Fibroblast of lung (primary cell): ENCODE measurements around the gene AATK. TPM values are rescaled to one million over a fixed set of nuclear protein-coding genes. Genes with fewer than 3 reads are reported as not detected.

Experiments used
- DNase-seq, 2 donors: peaks; one replicate each; pipeline versions ENCODE4 v3.0.0 to v3.0.0-alpha.2; 2010; ENCODE audit warnings: low read depth in 2 of 2
- H2AFZ ChIP-seq: 2 replicates; pipeline ENCODE4 v1.5.1; 2012; ENCODE audit warnings: low read length, control low read depth, inconsistent platforms
- H3K27ac ChIP-seq: 2 replicates; pipeline ENCODE4 v1.5.1; 2011; ENCODE audit warnings: low read length, control low read depth; ENCODE audit not compliant: insufficient read depth
- H3K27me3 ChIP-seq: 2 replicates; pipeline ENCODE4 v1.5.1; 2011; ENCODE audit warnings: mild to moderate bottlenecking, low read length; ENCODE audit not compliant: control insufficient read depth, insufficient read depth
- H3K36me3 ChIP-seq: 2 replicates; pipeline ENCODE4 v1.5.1; 2011; ENCODE audit warnings: low read length; ENCODE audit not compliant: control insufficient read depth, insufficient read depth
- H3K4me1 ChIP-seq: 2 replicates; pipeline ENCODE4 v1.5.1; 2011; ENCODE audit warnings: low read length; ENCODE audit not compliant: control insufficient read depth, insufficient read depth; ENCODE audit errors: extremely low read depth
- H3K4me2 ChIP-seq: 2 replicates; pipeline ENCODE4 v1.5.1; 2011; ENCODE audit warnings: low read length, control low read depth; ENCODE audit not compliant: insufficient read depth; ENCODE audit errors: extremely low read depth
- H3K4me3 ChIP-seq, 4 experiments: fragments of 200-600 bp in 1 of 4; sonication (generic) in 1 of 4; replicated peaks in 1 of 4; 2 replicates each; pipeline ENCODE4 v1.5.1; 2011 to 2016; ENCODE audit warnings: low read length in 4 of 4, low read depth in 3 of 4, mild to moderate bottlenecking in 3 of 4, control low read depth in 2 of 4, inconsistent platforms in 1 of 4, mixed read lengths in 1 of 4; ENCODE audit not compliant: insufficient read depth in 1 of 4; ENCODE audit errors: control extremely low read depth in 1 of 4
- H3K79me2 ChIP-seq: 2 replicates; pipeline ENCODE4 v1.5.1; 2012; ENCODE audit warnings: mild to moderate bottlenecking, low read length, inconsistent platforms; ENCODE audit not compliant: control insufficient read depth, insufficient read depth
- H3K9ac ChIP-seq: 2 replicates; pipeline ENCODE4 v1.5.1; 2011; ENCODE audit warnings: mild to moderate bottlenecking, low read length, control low read depth; ENCODE audit not compliant: insufficient read depth
- H3K9me3 ChIP-seq: 2 replicates; pipeline ENCODE4 v1.5.1; 2012; ENCODE audit warnings: low read depth, low read length; ENCODE audit not compliant: control insufficient read depth, insufficient read depth
- H4K20me1 ChIP-seq: 2 replicates; pipeline ENCODE4 v1.5.1; 2011; ENCODE audit warnings: low read length; ENCODE audit not compliant: control insufficient read depth, insufficient read depth; ENCODE audit errors: extremely low read depth
- EZH2 ChIP-seq: IDR thresholded peaks from 2 replicates; pipeline ENCODE4 v1.5.1; 2012; ENCODE audit warnings: low read length, control low read depth, mild to moderate bottlenecking; ENCODE audit errors: missing control alignments
- polyA plus RNA-seq, 2 donors: library from polyadenylated mRNA; depleted of rRNA in 1 of 2; stranded (reverse) in 1 of 2; unstranded in 1 of 2; fragments of >200 nt; gene quantifications; 2 replicates each; pipeline ENCODE4 v1.2.1, GENCODE V29; 2011 to 2012; ENCODE audit warnings: missing spikeins in 1 of 2
- total RNA-seq: library from RNA; depleted of rRNA; stranded (reverse); fragments of >200 nt; gene quantifications from 2 replicates; pipeline ENCODE4 v1.2.1, GENCODE V29; 2014
- TF ChIP-seq, protein P1 (sequence below), 2 donors: IDR thresholded peaks in 1 of 2; conservative IDR thresholded peaks in 1 of 2; 1 replicate in 1 of 2; 2 replicates in 1 of 2; pipeline ENCODE4 v1.5.1; 2011 to 2012; ENCODE audit warnings: low read length in 2 of 2, control low read depth in 1 of 2, inconsistent platforms in 1 of 2, low read depth in 1 of 2, mild to moderate bottlenecking in 1 of 2

Gene AATK
- total and polyA plus RNA-seq, 2 donors (not counting 1 experiment from before 2014, with no cell fraction given) = 0.16 to 0.50 TPM

DNA sequence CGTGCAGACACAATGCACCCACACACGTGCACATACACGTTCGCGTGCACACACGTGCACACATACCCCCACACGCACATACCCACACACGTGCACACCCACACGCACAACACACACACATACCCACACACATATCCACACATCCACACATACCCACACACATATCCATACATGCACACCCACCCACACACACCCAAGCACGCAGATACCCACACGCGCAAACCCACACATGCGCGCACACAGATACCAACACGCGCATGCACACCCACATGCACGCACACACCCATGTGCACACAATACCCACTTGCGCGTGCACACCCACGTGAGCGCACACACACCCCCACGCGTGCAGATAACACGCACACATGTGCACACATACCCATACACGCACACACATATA is 27.5 kb downstream of the AATK start:
- H4K20me1 ChIP-seq = no peaks in the 10 kb centered on the region
- no peaks in the 10 kb centered on the region for H3K9me3 ChIP-seq
- no peak for DNase-seq
- H3K36me3 ChIP-seq = no peaks in the 10 kb centered on the region
- H3K9ac ChIP-seq = no peak overlapping the region
- no peak overlapping the region for H3K4me2 ChIP-seq
- H3K4me3 ChIP-seq = no peak overlapping the region
- TF ChIP-seq, protein P1, sequence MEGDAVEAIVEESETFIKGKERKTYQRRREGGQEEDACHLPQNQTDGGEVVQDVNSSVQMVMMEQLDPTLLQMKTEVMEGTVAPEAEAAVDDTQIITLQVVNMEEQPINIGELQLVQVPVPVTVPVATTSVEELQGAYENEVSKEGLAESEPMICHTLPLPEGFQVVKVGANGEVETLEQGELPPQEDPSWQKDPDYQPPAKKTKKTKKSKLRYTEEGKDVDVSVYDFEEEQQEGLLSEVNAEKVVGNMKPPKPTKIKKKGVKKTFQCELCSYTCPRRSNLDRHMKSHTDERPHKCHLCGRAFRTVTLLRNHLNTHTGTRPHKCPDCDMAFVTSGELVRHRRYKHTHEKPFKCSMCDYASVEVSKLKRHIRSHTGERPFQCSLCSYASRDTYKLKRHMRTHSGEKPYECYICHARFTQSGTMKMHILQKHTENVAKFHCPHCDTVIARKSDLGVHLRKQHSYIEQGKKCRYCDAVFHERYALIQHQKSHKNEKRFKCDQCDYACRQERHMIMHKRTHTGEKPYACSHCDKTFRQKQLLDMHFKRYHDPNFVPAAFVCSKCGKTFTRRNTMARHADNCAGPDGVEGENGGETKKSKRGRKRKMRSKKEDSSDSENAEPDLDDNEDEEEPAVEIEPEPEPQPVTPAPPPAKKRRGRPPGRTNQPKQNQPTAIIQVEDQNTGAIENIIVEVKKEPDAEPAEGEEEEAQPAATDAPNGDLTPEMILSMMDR (conservative IDR thresholded peaks at IDR 0.05 in 1 of 2, IDR thresholded peaks at IDR 0.05 in 1 of 2; ENCODE audit: low read depth in 1 of 2, low read length in 2 of 2) = no peak
- no peak for TF ChIP-seq EZH2
- H3K4me1 ChIP-seq = no peaks in the 10 kb centered on the region
- no peaks in the 10 kb centered on the region for H3K79me2 ChIP-seq
- H3K27me3 ChIP-seq = no peaks in the 10 kb centered on the region
- no peak overlapping the region for H3K27ac ChIP-seq
- H2AFZ ChIP-seq = no peak overlapping the region

DNA sequence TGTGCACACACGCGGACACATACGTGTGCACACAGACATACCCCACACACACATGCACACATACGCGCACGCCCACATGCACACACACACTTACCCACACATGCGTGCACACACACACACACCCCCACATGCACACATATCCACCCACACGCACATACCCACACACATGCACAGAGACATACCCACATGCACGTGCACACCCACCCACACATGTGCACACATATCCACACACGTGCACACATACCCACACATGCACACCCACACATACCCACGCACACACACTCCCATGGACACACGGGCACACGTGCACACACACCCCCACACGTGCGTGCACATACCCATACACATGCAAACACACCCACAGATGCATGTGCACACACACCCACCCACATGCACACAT is 27.9 kb downstream of the AATK start:
- DNase-seq = no peak
- Histone ChIP-seq H4K20me1 (no peaks in the 10 kb centered on the region), H3K79me2 (no peaks in the 10 kb centered on the region), H3K4me2 (no peak overlapping the region), H3K9me3 (no peaks in the 10 kb centered on the region), H3K27me3 (no peaks in the 10 kb centered on the region), H3K4me3 (no peak overlapping the region), H3K9ac (no peak overlapping the region), H3K4me1 (no peaks in the 10 kb centered on the region), H3K27ac (no peak overlapping the region), H3K36me3 (no peaks in the 10 kb centered on the region), H2AFZ (no peak overlapping the region)
- TF ChIP-seq, protein P1 (conservative IDR thresholded peaks at IDR 0.05 in 1 of 2, IDR thresholded peaks at IDR 0.05 in 1 of 2; ENCODE audit: low read depth in 1 of 2, low read length in 2 of 2) = no peak
- TF ChIP-seq EZH2 = no peak

DNA sequence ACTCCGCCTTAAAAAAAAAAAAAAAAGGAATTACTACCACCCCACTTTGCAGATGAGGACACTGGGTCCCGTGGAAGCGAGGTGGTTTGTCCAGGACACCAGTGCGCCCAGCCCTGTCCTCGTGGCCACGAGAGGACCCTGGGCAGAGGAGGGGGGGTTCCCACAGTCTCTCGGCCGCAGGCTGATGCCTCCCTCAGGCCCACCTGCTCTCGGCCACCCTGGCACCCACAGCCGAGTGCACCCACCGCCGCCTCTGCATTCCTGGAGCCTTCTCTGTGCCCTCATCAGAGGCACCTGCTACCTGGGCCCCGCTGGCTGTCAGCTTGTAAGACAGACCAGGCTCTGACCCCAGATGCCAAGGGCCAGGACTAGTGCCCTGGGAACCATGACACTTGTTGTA is 28.8 kb downstream of the AATK start:
- H4K20me1 ChIP-seq = no peaks in the 10 kb centered on the region
- H3K27ac ChIP-seq = no peak overlapping the region
- no peak overlapping the region for H3K4me3 ChIP-seq
- no peak overlapping the region for H2AFZ ChIP-seq
- TF ChIP-seq, protein P1 (conservative IDR thresholded peaks at IDR 0.05 in 1 of 2, IDR thresholded peaks at IDR 0.05 in 1 of 2; ENCODE audit: low read depth in 1 of 2, low read length in 2 of 2) = no peak
- TF ChIP-seq EZH2 = no peak
- DNase-seq = no peak
- H3K9ac ChIP-seq = no peak overlapping the region
- no peaks in the 10 kb centered on the region for H3K79me2 ChIP-seq
- H3K9me3 ChIP-seq = no peaks in the 10 kb centered on the region
- H3K4me1 ChIP-seq = no peaks in the 10 kb centered on the region
- H3K36me3 ChIP-seq = no peaks in the 10 kb centered on the region
- H3K4me2 ChIP-seq = no peak overlapping the region
- no peaks in the 10 kb centered on the region for H3K27me3 ChIP-seq
